ENCODE measurements around the gene IMP3.
A peak's percentile ranks its signal among the peaks of the same experiment; 100 is the strongest.

Gene IMP3

GRCh38 chr15:75596703-75597345 lies 43.2 kb downstream of the IMP3 start:
- Histone ChIP-seq H2AFZ (ENCODE audit: low read depth, low read length) (no peak overlapping the region), H3K9ac (ENCODE audit: low read depth, low read length) (no peak overlapping the region), H3K36me3 (ENCODE audit: insufficient read depth, low read length) (peaks cover 56% of the 10 kb centered on the region), H3K79me2 (ENCODE audit: insufficient read depth, low read length) (no peaks in the 10 kb centered on the region), H4K20me1 (ENCODE audit: insufficient read depth, low read length) (no peaks in the 10 kb centered on the region), H3K4me1 (ENCODE audit: insufficient read depth, low read length) (peaks cover 15% of the 10 kb centered on the region), H3K4me2 (ENCODE audit: insufficient read depth, low read length) (no peak overlapping the region), H3K9me3 (ENCODE audit: insufficient read depth, low read length, severe bottlenecking) (no peaks in the 10 kb centered on the region), H3K27me3 (ENCODE audit: insufficient read depth, low read length, poor library complexity) (no peaks in the 10 kb centered on the region), H3K27ac (ENCODE audit: low read length) (peak overlapping the region; percentile 35; the same call in 1 of the 2 replicates), H3K4me3 (ENCODE audit: low read depth in 1 of 2, low read length in 2 of 2) (no peak overlapping the region)
- no peak for ATAC-seq (ENCODE audit: insufficient read depth, low read depth)
- no peak for TF ChIP-seq CTCF (IDR thresholded peaks at IDR 0.05; ENCODE audit: borderline replicate concordance, extremely low read depth, low read length, poor library complexity, severe bottlenecking)
- TF ChIP-seq EZH2 (IDR thresholded peaks at IDR 0.05; ENCODE audit: borderline replicate concordance, low read depth, low read length, severe bottlenecking), result no peak
- DNase-seq, result no peak

- ATAC-seq (ENCODE audit: insufficient read depth, low read depth), result no peak
- Histone ChIP-seq H3K79me2 (ENCODE audit: insufficient read depth, low read length) (no peaks in the 10 kb centered on the region), H3K36me3 (ENCODE audit: insufficient read depth, low read length) (peaks cover 48% of the 10 kb centered on the region), H3K4me2 (ENCODE audit: insufficient read depth, low read length) (no peak overlapping the region), H2AFZ (ENCODE audit: low read depth, low read length) (no peak overlapping the region), H3K4me3 (ENCODE audit: low read depth in 1 of 2, low read length in 2 of 2) (no peak overlapping the region), H4K20me1 (ENCODE audit: insufficient read depth, low read length) (no peaks in the 10 kb centered on the region), H3K9ac (ENCODE audit: low read depth, low read length) (no peak overlapping the region), H3K27ac (ENCODE audit: low read length) (no peak overlapping the region), H3K4me1 (ENCODE audit: insufficient read depth, low read length) (peaks cover 15% of the 10 kb centered on the region), H3K9me3 (ENCODE audit: insufficient read depth, low read length, severe bottlenecking) (no peaks in the 10 kb centered on the region), H3K27me3 (ENCODE audit: insufficient read depth, low read length, poor library complexity) (no peaks in the 10 kb centered on the region)
- TF ChIP-seq CTCF (IDR thresholded peaks at IDR 0.05; ENCODE audit: borderline replicate concordance, extremely low read depth, low read length, poor library complexity, severe bottlenecking), result no peak
- TF ChIP-seq EZH2 (IDR thresholded peaks at IDR 0.05; ENCODE audit: borderline replicate concordance, low read depth, low read length, severe bottlenecking), result no peak
- DNase-seq, result no peak
Observed at GRCh38 chr15:75594276-75594675, 45.7 kb downstream of the IMP3 start.

- no peak for ATAC-seq (ENCODE audit: insufficient read depth, low read depth)
Observed at GRCh38 chr15:75591655-75592364, 48.2 kb downstream of the IMP3 start.

More at GRCh38 chr15:75591655-75592364, 48.2 kb downstream of the IMP3 start:
- TF ChIP-seq EZH2 (IDR thresholded peaks at IDR 0.05; ENCODE audit: borderline replicate concordance, low read depth, low read length, severe bottlenecking) (no peak), CTCF (IDR thresholded peaks at IDR 0.05; ENCODE audit: borderline replicate concordance, extremely low read depth, low read length, poor library complexity, severe bottlenecking) (no peak)
- H2AFZ ChIP-seq (ENCODE audit: low read depth, low read length), result no peak overlapping the region
- no peak overlapping the region for H3K27ac ChIP-seq (ENCODE audit: low read length)
- H4K20me1 ChIP-seq (ENCODE audit: insufficient read depth, low read length), result no peaks in the 10 kb centered on the region
- H3K9me3 ChIP-seq (ENCODE audit: insufficient read depth, low read length, severe bottlenecking), result no peaks in the 10 kb centered on the region
- no peaks in the 10 kb centered on the region for H3K4me1 ChIP-seq (ENCODE audit: insufficient read depth, low read length)
- H3K79me2 ChIP-seq (ENCODE audit: insufficient read depth, low read length), result no peaks in the 10 kb centered on the region
- no peak overlapping the region for H3K4me2 ChIP-seq (ENCODE audit: insufficient read depth, low read length)
- no peak for DNase-seq
- no peak overlapping the region for H3K9ac ChIP-seq (ENCODE audit: low read depth, low read length)
- H3K36me3 ChIP-seq (ENCODE audit: insufficient read depth, low read length), result peaks cover 23% of the 10 kb centered on the region
- H3K4me3 ChIP-seq (ENCODE audit: low read depth in 1 of 2, low read length in 2 of 2), result no peak overlapping the region
- H3K27me3 ChIP-seq (ENCODE audit: insufficient read depth, low read length, poor library complexity), result no peaks in the 10 kb centered on the region
